ENCODE measurements around the gene ELMOD3. TPM values are rescaled to one million over a fixed set of nuclear protein-coding genes. Genes with fewer than 3 reads are reported as not detected.

Gene ELMOD3
- total and polyA plus RNA-seq, 2 of the 8 experiments (the other 6 are each of a cell fraction or from before 2014, with no cell fraction given), result 8.5 to 10.2 TPM

DNA sequence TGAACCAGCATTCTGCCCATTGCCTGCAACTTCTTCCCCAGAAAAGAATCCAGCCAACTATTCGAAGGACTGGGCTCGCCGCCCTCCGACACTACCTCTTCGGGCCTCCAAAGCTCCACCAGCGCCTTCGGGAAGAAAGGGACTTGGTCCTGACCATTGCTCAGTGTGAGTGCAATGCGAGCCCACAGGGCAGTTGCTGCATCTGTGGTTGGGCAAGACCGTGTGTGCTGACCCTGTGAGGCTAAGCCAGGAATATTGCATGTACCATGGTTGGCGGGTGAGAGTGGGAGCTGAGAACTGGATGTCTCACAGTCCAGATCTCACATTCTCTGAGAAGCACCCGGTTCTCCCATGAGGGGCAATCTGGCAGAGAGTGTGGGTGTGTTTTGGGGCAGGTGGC is 16.5 kb downstream of the ELMOD3 start (continued):
- TF ChIP-seq, protein P1, sequence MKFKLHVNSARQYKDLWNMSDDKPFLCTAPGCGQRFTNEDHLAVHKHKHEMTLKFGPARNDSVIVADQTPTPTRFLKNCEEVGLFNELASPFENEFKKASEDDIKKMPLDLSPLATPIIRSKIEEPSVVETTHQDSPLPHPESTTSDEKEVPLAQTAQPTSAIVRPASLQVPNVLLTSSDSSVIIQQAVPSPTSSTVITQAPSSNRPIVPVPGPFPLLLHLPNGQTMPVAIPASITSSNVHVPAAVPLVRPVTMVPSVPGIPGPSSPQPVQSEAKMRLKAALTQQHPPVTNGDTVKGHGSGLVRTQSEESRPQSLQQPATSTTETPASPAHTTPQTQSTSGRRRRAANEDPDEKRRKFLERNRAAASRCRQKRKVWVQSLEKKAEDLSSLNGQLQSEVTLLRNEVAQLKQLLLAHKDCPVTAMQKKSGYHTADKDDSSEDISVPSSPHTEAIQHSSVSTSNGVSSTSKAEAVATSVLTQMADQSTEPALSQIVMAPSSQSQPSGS (IDR thresholded peaks at IDR 0.05; ENCODE audit: low read length), result no peak
- TF ChIP-seq RAD21 (IDR thresholded peaks at IDR 0.05 in 1 of 2, conservative IDR thresholded peaks at IDR 0.05 in 1 of 2; ENCODE audit: low read depth in 2 of 2, low read length in 2 of 2) (no peak), JUND (IDR thresholded peaks at IDR 0.05; ENCODE audit: low read length) (no peak), ASH2L (IDR thresholded peaks at IDR 0.05; ENCODE audit: low read length) (no peak), POU5F1 (IDR thresholded peaks at IDR 0.05; ENCODE audit: low read depth, low read length) (no peak)
- TF ChIP-seq, protein P2, sequence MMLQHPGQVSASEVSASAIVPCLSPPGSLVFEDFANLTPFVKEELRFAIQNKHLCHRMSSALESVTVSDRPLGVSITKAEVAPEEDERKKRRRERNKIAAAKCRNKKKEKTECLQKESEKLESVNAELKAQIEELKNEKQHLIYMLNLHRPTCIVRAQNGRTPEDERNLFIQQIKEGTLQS (IDR thresholded peaks at IDR 0.05; ENCODE audit: insufficient read depth, low read depth, low read length), result no peak

Measured in H1 (cell line).